Neural cell (in vitro differentiated cells): Measurements from ENCODE around the gene MMAB. TPM values are rescaled to one million over a fixed set of nuclear protein-coding genes. Genes with fewer than 3 reads are reported as not detected.

Experiments
- H2AFZ ChIP-seq: fragments of 200-600, 300-800 bp; sonication (generic), shearing (Covaris generic); 2 replicates; pipeline ENCODE4 v1.6.0; 2014; ENCODE audit warnings: low read depth, mild to moderate bottlenecking, antibody characterized with exemption, low read length, moderate library complexity
- H3F3A ChIP-seq: fragments of 200-600 bp; shearing (Covaris generic); 2 replicates; pipeline ENCODE4 v1.6.1; 2016; ENCODE audit warnings: mild to moderate bottlenecking, moderate library complexity, mixed read lengths, antibody characterized with exemption, low read length; ENCODE audit not compliant: insufficient read depth, poor library complexity, severe bottlenecking
- H3K27ac ChIP-seq: fragments of 200-600, 300-800 bp; sonication (generic), shearing (Covaris generic); 2 replicates; pipeline ENCODE4 v1.5.1; 2014; ENCODE audit warnings: mild to moderate bottlenecking, low read length, moderate library complexity
- H3K27me3 ChIP-seq: fragments of 300-800, 200-600 bp; sonication (generic), shearing (Covaris generic); 2 replicates; pipeline ENCODE4 v1.6.0; 2014; ENCODE audit warnings: mild to moderate bottlenecking, low read depth, low read length, moderate library complexity; ENCODE audit not compliant: insufficient read depth
- H3K36me3 ChIP-seq: fragments of 300-800, 200-600 bp; sonication (generic), shearing (Covaris generic); 2 replicates; pipeline ENCODE4 v1.5.1; 2014; ENCODE audit warnings: mild to moderate bottlenecking, antibody characterized with exemption, low read length, moderate library complexity; ENCODE audit not compliant: insufficient read depth
- H3K4me2 ChIP-seq: fragments of 300-800, 200-600 bp; sonication (generic), shearing (Covaris generic); 2 replicates; pipeline ENCODE4 v1.6.0; 2014; ENCODE audit warnings: mild to moderate bottlenecking, low read length
- H3K4me3 ChIP-seq: fragments of 300-800, 200-600 bp; sonication (generic), shearing (Covaris generic); 2 replicates; pipeline ENCODE4 v1.5.1; 2014; ENCODE audit warnings: mild to moderate bottlenecking, low read length, moderate library complexity
- H3K79me2 ChIP-seq: fragments of 200-600 bp; shearing (Covaris generic); replicated peaks from 2 replicates; pipeline ENCODE4 v1.6.0; 2014; ENCODE audit warnings: mild to moderate bottlenecking, low read length, moderate library complexity; ENCODE audit not compliant: insufficient read depth
- H3K9ac ChIP-seq: fragments of 300-800, 200-600 bp; sonication (generic), shearing (Covaris generic); 2 replicates; pipeline ENCODE4 v1.6.1; 2016; ENCODE audit warnings: mild to moderate bottlenecking, low read length, mixed read lengths
- H3K9me2 ChIP-seq: fragments of 200-600 bp; shearing (Covaris generic); 2 replicates; pipeline ENCODE4 v1.6.1; 2016; ENCODE audit warnings: mild to moderate bottlenecking, low read length, mixed read lengths; ENCODE audit not compliant: insufficient read depth
- H3K9me3 ChIP-seq: fragments of 200-600, 300-800 bp; sonication (generic), shearing (Covaris generic); 2 replicates; pipeline ENCODE4 v1.6.1; 2016; ENCODE audit warnings: mild to moderate bottlenecking, mixed run types, low read length, moderate library complexity, mixed read lengths
- H4K20me1 ChIP-seq: fragments of 200-600 bp; shearing (Covaris generic); 2 replicates; pipeline ENCODE4 v1.6.1; 2016; ENCODE audit warnings: mild to moderate bottlenecking, mixed run types; ENCODE audit not compliant: insufficient read depth
- CTCF ChIP-seq: fragments of 450-650 bp; IDR thresholded peaks from 2 replicates; pipeline ENCODE4 v1.5.1; 2014; ENCODE audit warnings: antibody characterized with exemption, mild to moderate bottlenecking, moderate library complexity; ENCODE audit not compliant: poor library complexity, severe bottlenecking
- EP300 ChIP-seq: fragments of 450-650 bp; conservative IDR thresholded peaks from 2 replicates; pipeline ENCODE4 v1.6.1; 2014; ENCODE audit warnings: antibody characterized with exemption, mild to moderate bottlenecking, moderate library complexity; ENCODE audit not compliant: poor library complexity, severe bottlenecking
- EZH2 ChIP-seq: fragments of 200-600, 300-800 bp; shearing (Covaris generic), sonication (generic); IDR thresholded peaks from 2 replicates; pipeline ENCODE4 v1.6.1; 2014; ENCODE audit warnings: antibody characterized with exemption, low read length, borderline replicate concordance, mild to moderate bottlenecking; ENCODE audit not compliant: insufficient read depth, poor library complexity, severe bottlenecking
- MXI1 ChIP-seq: fragments of 450-650 bp; conservative IDR thresholded peaks from 2 replicates; pipeline ENCODE4 v1.6.1; 2014; ENCODE audit warnings: antibody characterized with exemption, mild to moderate bottlenecking; ENCODE audit not compliant: poor library complexity, severe bottlenecking
- POLR2AphosphoS5 ChIP-seq: IDR thresholded peaks from 2 replicates; pipeline ENCODE4 v1.6.1; 2012
- RAD21 ChIP-seq: fragments of 450-650 bp; conservative IDR thresholded peaks from 2 replicates; pipeline ENCODE4 v1.6.1; 2014; ENCODE audit warnings: antibody characterized with exemption, mild to moderate bottlenecking, moderate library complexity
- REST ChIP-seq: IDR thresholded peaks from 2 replicates; pipeline ENCODE4 v1.6.1; 2012; ENCODE audit warnings: borderline replicate concordance
- SMC3 ChIP-seq: fragments of 450-650 bp; conservative IDR thresholded peaks from 2 replicates; pipeline ENCODE4 v1.6.1; 2014; ENCODE audit warnings: antibody characterized with exemption, mild to moderate bottlenecking, moderate library complexity; ENCODE audit not compliant: poor library complexity
- TAF1 ChIP-seq: IDR thresholded peaks from 2 replicates; pipeline ENCODE4 v1.6.1; 2012; ENCODE audit warnings: low read depth
- polyA plus RNA-seq: library from polyadenylated mRNA; depleted of rRNA; stranded (reverse); fragments of >200 nt; gene quantifications from 2 replicates; pipeline ENCODE4 v1.2.3, GENCODE V29; 2014

The MMAB gene
- polyA plus RNA-seq, 1 donor from 2014 or later = 52.6 TPM

- TF ChIP-seq SMC3 = no peak
- TF ChIP-seq EP300 = no peak
- no peak for TF ChIP-seq POLR2AphosphoS5
- no peak for TF ChIP-seq CTCF
- TF ChIP-seq EZH2 = no peak
- no peak for TF ChIP-seq RAD21
- no peak for TF ChIP-seq REST
- TF ChIP-seq MXI1 = no peak
- no peak for TF ChIP-seq TAF1
- H3K9me3 ChIP-seq = no peaks in the 10 kb centered on the region
- H3K9ac ChIP-seq = no peak overlapping the region
- H3K36me3 ChIP-seq = no peaks in the 10 kb centered on the region
- H3K27ac ChIP-seq = no peak overlapping the region
- H4K20me1 ChIP-seq = no peaks in the 10 kb centered on the region
- no peaks in the 10 kb centered on the region for H3F3A ChIP-seq
- no peak overlapping the region for H3K4me3 ChIP-seq
- no peak overlapping the region for H2AFZ ChIP-seq
- H3K4me2 ChIP-seq = no peak overlapping the region
- H3K27me3 ChIP-seq = no peaks in the 10 kb centered on the region
- H3K9me2 ChIP-seq = no peaks in the 10 kb centered on the region
- peaks cover 3% of the 10 kb centered on the region for H3K79me2 ChIP-seq
These were observed 8.6 kb upstream of the MMAB start for GRCh38 chr12:109581856-109582255.

- H3K9ac ChIP-seq = no peak overlapping the region
- peaks cover 3% of the 10 kb centered on the region for H3K79me2 ChIP-seq
- H2AFZ ChIP-seq = no peak overlapping the region
- no peak overlapping the region for H3K27ac ChIP-seq
- H3K4me3 ChIP-seq = no peak overlapping the region
- H4K20me1 ChIP-seq = no peaks in the 10 kb centered on the region
- H3F3A ChIP-seq = no peaks in the 10 kb centered on the region
- no peaks in the 10 kb centered on the region for H3K9me2 ChIP-seq
- H3K4me2 ChIP-seq = no peak overlapping the region
- no peak for TF ChIP-seq EZH2
- TF ChIP-seq TAF1 = no peak
- TF ChIP-seq CTCF = no peak
- TF ChIP-seq POLR2AphosphoS5 = no peak
- TF ChIP-seq MXI1 = no peak
- no peak for TF ChIP-seq RAD21
- TF ChIP-seq SMC3 = no peak
- no peak for TF ChIP-seq REST
- TF ChIP-seq EP300 = no peak
- no peaks in the 10 kb centered on the region for H3K9me3 ChIP-seq
- no peaks in the 10 kb centered on the region for H3K27me3 ChIP-seq
- no peaks in the 10 kb centered on the region for H3K36me3 ChIP-seq
These were observed 8.0 kb upstream of the MMAB start for GRCh38 chr12:109581334-109581691.
